ENCODE results near the gene AHRR.

- TF ChIP-seq CTCF (IDR thresholded peaks at IDR 0.05; ENCODE audit: insufficient read depth, low read depth, low read length) (no peak), EZH2 (IDR thresholded peaks at IDR 0.05; ENCODE audit: insufficient read depth, low read length) (no peak)
These were observed 96.9 kb downstream of the AHRR start for GRCh38 chr5:418162-419121.
